Ureter (tissue), 1 donor: ENCODE measurements around the gene NHLRC4. TPM values are rescaled to one million over a fixed set of nuclear protein-coding genes. Genes with fewer than 3 reads are reported as not detected.
A peak's percentile ranks its signal among the peaks of the same experiment; 100 is the strongest.

Source experiments
- DNase-seq: peaks from one replicate; pipeline ENCODE4 v3.0.0-alpha.2; 2020; ENCODE audit warnings: low spot score
- total RNA-seq: library from RNA; stranded (reverse); gene quantifications from one replicate; pipeline ENCODE4 v1.2.4, GENCODE V29; 2023
- donor health status: DM: yes; HTN: yes; CAD: no.

NHLRC4 gene, protein sequence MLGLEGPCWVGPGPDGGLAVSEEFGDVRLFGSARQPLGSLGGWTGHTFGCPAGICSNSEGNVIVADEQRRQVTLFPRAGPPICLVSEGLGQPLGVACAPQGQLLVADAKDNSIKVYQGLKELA
- total RNA-seq: 0.36 TPM

DNA sequence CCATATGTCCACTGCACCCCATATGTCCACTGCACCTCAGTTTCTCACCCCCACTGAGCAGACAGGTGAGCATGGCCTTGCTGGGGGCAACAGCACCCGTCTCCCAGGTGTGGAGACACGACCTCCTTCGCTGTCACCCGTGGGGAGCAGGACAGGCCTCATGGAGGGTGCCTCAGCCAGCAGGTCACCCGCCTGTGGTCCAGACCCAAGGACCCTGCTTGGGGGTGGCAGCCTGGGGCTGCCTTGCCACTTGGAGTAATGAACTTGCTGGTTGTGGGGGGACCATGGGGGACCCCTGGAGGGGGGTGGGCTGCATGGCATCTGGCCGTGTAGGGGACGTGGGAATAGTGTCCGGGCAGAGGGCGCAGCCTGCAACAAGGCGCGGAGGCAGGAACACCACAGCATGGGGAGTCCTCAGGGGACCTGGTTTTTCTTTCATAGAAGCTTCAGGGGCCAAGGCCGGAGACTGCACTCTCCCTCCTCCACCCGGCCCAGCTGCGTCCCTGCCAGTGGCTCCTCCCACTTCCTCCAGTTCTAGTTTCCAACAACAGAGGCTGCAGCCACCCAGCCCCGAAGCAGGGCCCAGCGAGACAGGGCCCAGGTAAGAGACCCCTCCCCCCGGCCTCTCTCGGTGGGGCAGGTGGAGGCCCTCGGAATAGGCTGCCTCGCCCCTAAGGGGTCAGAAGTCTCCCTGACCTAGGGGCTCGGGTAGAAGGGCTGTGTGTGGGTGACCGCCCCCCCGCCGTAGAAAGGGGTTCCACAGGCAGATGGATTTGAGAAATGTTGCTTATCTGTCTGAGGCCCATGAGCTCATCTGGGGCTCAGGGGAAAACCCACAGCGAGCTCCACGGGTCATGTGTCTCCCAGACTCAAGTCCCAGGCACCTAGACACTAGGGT is at the start of gene NHLRC4:
Gene NHLRC4, plus strand, starts transcription at position 531 of the 898 bp plus-strand sequence. CDS start 1,043 bp downstream, outside the sequence.
- peak; percentile 82 for DNase-seq

- DNase-seq: no peak
Observed at GRCh38 chr16:518858-519257, 47.9 kb upstream of the NHLRC4 start.

DNA sequence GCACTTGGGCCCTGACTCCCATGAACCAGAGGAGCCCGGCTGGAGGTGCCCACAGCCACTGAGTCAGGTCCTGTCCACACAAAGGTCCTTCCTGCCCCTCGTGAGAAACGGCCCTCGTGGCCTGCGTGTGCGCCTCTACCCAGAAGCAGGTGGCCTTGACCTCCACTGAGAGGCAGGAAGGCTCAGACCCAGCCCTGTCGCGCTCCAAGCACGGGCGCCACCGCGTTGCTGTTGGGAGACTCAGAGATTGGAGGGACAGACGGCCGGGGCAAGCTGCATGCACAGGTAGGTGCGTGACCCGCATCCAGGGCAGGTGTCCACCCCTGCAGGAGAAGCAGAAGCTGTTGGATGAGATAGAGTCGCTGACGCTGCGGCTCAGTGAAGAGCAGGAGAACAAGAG is 47.4 kb upstream of the NHLRC4 start:
- no peak for DNase-seq

- no peak for DNase-seq
Observed at GRCh38 chr16:519841-520687, 46.7 kb upstream of the NHLRC4 start.

DNA sequence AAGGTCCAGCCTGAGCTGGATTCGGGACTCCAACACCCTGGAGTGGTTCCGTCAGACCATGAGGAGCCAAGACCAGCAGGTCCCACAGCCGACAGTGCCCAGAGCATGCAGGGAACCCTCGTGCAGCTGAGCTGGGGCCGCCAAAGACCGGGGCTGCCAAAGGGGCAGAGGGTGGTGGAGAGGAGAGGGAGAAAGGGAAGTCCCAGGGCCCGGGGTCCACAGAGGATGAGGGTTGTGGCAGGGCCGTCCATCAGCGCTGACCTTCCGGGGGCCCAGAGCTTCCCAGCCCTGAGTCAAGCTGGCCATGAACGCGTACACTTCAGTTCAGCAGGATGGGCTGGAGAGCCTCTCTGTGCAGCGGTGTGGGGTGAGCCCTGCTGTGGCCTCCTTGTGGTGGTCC is 46.0 kb upstream of the NHLRC4 start:
- DNase-seq: no peak

DNA sequence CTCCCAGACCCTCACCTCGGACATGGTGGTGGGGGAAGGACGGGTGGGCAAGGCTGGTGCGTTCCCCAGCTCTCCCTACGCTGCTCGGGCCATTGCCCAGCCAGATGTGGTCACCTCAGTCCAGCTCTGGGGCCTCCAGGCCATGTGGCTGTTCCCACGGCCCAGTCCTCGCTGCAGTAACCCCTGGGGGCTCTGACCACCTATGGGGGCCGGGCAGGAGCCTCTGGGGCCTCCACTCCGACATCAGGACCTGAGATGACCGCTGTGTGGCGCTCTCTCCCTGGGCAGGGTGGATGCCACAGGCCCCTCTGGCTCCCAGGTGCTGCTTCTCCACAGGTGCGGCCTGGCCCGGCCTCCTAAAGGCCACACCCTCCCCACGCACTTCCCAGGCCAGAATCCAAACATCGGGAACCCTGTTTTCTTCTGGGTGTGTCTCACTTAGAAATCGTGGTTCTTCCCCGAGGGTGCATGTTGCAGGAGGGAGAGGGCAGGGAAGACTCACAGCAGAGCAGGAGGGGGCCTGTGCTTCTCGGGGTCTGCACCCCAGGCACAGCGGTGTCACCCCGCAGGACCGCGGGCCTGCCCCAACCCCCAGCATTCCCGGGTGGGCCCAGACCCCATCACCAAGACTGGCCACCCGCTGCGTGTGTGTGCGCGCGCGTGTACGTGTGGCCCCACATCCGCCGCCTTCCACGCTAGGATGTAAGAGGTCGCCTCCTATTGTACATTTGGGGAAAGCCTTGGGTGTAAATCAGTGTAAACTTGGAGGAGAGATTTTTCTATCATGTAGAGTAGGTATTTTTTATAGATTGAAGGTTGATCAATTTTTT is 45.2 kb upstream of the NHLRC4 start:
- DNase-seq: no peak

- no peak for DNase-seq
Observed at GRCh38 chr16:522320-523096, 44.3 kb upstream of the NHLRC4 start.

DNA sequence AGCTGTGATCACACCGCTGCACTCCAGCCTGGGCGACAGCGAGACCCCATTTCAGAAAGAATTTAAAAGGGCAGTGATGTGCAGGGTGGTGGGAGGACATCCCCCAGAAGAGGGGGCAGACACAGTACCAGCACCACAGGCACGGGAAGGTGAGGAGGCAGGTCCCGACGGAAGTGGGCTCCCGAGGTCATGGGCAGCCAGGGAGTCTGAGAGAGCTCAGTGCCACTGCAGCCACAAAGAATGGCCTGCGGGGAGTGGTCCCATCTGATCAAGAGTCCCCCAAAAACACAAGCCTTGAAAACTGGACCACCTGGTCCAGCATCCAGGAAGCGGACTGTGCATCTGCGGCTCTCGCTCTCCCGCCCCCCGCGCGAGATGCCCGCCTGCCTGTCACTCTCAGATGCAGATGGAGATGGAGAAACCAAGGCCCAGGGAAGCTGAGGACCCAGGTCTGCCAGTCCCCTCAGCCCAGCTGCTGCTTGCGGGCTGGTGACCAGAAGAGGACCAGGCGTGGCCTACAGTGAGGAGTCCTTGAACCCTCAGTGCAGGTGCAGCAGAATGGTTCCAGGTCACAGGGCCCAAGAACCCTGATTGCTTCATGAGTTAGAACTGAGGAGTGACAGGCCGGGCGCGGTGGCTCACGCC is 43.6 kb upstream of the NHLRC4 start:
- DNase-seq: no peak

DNA sequence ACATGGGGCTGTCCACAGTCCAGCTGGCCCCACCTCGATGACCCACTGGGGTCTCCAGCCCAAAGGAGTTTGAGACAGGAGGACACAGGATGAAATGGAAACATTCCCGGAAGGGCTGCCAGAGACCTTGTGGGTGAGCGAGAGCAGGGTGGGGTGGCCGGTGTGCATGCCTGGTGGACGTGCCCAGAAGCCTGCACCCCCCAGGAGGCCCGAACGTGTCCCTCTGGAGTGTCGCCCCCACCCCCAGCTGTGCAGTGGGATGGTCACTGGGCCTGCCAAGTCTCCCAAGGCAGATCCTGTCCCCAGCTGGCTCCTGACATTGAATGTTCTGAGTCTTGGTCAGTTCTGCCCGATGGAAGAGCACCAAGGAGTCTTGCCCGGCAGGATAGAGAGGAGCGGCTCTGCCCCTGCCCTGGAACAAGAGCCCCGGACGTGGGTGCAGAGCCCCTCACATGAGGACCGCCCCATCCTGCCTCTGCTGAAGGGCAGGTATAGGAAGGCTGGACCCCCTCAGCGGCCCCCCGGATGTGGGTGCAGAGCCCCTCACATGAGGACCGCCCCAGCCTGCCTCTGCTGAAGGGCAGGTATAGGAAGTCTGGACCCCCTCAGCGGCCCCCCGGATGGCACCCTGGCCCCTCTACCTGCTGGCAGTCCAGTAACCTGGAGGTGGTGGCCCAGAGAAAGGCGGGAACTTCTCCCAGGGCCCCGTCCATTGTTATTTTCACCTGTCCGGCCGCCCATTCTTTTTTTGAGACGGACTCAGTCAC is 42.3 kb upstream of the NHLRC4 start:
- no peak for DNase-seq

GRCh38 chr16:525123-525519 is 41.7 kb upstream of the NHLRC4 start:
- no peak for DNase-seq

DNA sequence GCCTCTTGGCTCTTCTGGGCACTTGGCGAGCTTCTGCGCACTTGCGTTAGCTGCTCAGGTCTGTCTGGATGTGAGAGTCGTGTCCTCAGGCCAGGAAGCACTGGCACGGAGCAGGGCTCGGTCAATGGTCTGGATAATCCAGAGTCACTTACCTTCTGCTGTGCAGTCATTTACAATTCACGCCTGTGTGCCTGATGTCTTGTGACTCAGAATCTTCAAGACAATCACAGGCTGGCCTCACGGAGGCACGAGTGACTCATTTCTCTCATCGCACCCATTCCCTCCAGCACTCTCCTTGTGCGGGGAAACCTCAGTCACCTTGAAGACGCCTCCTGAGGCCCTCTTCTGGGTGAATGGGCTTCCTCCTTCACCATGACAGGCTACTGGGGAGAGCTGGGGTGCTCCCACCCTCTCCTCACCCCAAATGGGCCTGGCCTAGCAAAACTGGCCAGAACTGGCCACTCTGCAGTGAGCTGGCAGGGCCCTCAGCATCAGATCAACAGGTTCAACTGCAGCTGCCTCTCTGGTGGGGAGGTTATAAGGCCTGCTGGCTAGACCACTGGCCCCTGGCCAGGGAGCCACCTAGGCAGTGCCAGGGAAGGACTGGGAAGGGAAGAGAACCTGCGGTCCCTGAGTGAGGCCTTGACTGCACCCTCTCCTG is 41.2 kb upstream of the NHLRC4 start:
- DNase-seq: no peak

DNA sequence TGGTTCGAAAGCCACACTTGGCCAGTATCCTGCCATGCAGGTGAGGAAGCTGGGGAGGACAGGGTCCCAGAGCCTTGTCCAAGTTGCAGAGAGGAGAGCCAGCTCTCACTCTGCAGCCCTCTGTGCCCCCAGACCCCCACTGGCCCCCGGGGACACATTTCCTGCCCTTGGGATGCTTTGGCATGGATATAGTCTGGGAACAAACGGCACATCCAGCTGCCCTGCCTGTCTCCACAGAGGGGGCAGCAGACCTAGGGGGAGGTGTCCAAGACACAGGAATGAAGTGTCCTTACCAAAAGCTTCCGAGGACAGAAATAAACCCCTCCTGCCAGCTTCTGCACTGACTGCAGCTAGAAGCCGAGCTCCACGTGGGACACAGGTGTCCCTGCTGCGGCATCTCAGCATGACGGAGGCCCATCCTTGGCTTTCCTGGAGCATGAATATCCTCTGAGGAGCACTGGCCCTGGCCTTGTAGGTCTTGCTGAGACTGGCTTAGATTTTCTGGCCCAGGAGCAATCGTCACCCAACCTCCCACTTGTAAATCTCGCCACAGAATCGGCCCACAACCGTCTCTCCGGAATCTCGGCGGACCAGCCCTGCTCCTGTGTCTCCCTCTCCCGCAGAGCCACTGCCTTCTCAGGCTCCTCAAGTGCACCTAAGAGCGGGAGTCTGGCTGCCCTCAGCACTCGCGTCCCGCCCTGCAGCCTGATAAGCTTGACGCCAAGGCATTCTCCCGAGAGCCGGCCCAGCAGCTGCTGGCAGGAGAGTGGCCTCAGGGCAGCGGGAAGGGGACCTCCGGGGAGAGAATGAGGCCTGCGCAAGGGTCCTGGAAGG is 40.4 kb upstream of the NHLRC4 start:
- no peak for DNase-seq

- DNase-seq: peak; percentile 90
Observed at GRCh38 chr16:527015-527903, 39.5 kb upstream of the NHLRC4 start, which contains the start of gene CAPN15. TSS of gene CAPN15 (plus strand) at chr16:527712. CDS start at chr16:546839, 19,127 bp downstream.

DNA sequence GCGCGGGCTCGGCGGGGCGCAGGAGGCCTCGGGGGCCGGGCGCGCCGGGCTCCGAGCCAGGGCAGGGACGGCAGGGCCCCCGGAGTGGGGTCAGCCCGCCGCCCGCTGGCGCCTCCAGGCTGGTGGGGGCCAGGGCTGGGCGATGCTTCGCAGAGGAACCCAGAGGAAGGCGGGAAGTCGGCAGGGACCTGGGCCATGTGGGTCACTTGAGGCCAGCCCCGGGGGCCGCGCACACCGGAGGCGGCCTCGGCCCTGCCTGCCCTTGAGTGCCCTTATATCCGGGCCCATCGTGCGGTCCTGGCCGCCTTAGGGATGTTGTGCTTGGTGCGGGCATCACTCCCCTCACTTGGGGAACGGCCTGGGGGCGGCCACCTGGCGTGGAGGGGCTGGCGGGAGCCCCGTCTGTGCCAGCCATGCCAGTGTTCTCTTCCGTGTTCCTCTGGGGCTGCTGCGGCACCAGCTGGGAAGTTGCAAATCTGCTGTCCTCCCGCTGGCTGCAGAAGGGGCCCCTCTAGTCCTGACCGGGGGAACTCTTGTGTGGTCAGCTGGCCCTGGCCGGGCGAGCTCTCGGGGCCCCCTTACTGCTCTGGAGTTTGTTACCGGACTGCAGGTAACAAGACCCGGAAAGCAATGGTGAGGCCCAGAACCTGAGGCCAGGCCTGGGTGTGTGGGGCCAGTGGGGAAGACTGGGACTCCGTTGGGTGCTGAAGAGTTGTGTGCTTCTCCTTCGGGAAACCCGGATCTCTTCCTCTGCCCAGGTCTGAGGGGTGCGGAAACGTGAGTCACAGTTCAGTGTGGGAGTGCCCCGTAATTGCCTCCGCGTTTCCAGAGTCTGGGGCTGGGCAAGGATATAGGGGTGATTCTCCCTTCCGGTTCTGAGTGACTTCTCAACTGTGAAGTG is 38.4 kb upstream of the NHLRC4 start:
- DNase-seq: peak; percentile 69

DNA sequence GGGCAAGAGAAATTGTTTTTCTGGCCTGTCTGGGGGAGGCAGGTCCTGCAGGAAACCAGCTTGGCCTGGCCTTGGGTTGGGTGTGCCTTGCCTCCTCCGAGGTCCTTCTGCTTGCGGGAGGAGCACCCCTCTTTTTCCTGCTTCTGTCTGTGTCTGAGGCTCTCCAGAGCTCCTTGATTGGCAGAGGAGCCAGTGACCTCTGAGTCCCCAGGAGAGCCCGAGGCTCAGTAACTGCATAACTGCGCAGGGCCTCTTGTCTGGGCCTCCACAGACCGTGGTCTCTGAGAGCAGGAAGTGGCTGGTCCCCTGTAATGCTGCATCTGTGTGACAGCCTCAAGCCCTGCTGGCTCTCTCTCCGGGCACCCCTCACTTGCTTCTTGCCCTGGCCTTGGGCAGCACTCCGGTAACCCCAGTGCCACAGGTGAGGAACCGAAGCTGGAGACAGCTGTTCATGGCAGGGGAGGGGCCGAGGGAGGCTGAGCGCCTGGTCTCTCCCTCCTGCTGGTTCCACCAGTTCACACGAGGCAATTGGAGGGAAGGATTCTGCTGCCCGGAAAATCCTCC is 37.7 kb upstream of the NHLRC4 start:
- no peak for DNase-seq
